PC-9 (cell line): ENCODE data around the gene MAP4K3. TPM values are rescaled to one million over a fixed set of nuclear protein-coding genes. Genes with fewer than 3 reads are reported as not detected.

ENCODE experiments used
- BruUV-seq: library from RNA; stranded (reverse); fragments of 400-500 nt; replicated peaks from 2 replicates; lab custom pipeline; 2021; lab: Mats Ljungman, UMichigan
- CTCF ChIA-PET: fragments of 300-600 bp; sonication (Branson Sonifier 250); formaldehyde crosslinking; loops from one replicate; lab custom pipeline; 2022; ENCODE audit warnings: antibody characterized with exemption; lab: Charles Lee
- POLR2A ChIA-PET: fragments of 300-600 bp; sonication (Branson Sonifier 250); formaldehyde crosslinking; loops from one replicate; lab custom pipeline; 2022; ENCODE audit warnings: antibody characterized with exemption; ENCODE audit not compliant: unreplicated experiment; lab: Charles Lee
- DNase-seq, 2 experiments: peaks; one replicate each; pipeline versions ENCODE4 v3.0.0 to v3.0.0-alpha.2; 2015 to 2022; ENCODE audit warnings: mixed read lengths in 1 of 2
- H2AFZ ChIP-seq: fragments of 200-600 bp; sonication (generic); 2 replicates; pipeline ENCODE4 v1.8.1; 2017; ENCODE audit warnings: antibody characterized with exemption
- H3F3A ChIP-seq: fragments of 200-600 bp; sonication (generic); 2 replicates; pipeline ENCODE4 v1.8.1; 2017; ENCODE audit warnings: antibody characterized with exemption, mild to moderate bottlenecking, low read depth; ENCODE audit not compliant: insufficient read depth
- H3K27ac ChIP-seq: fragments of 200-600 bp; sonication (generic); 2 replicates; pipeline ENCODE4 v1.6.1; 2016; ENCODE audit warnings: mixed run types
- H3K27me3 ChIP-seq: fragments of 200-600 bp; sonication (generic); 2 replicates; pipeline ENCODE4 v1.6.1; 2016; ENCODE audit warnings: low read depth, mixed run types; ENCODE audit not compliant: insufficient read depth
- H3K36me3 ChIP-seq: fragments of 200-600 bp; sonication (generic); 2 replicates; pipeline ENCODE4 v1.6.1; 2016; ENCODE audit warnings: low read depth, mixed run types
- H3K4me1 ChIP-seq: fragments of 200-600 bp; sonication (generic); replicated peaks from 2 replicates; pipeline ENCODE4 v1.6.1; 2016; ENCODE audit warnings: mixed run types; ENCODE audit not compliant: insufficient read depth
- H3K4me2 ChIP-seq: fragments of 200-600 bp; sonication (generic); 2 replicates; pipeline ENCODE4 v1.6.1; 2017; ENCODE audit warnings: mixed run types
- H3K4me3 ChIP-seq: fragments of 200-600 bp; sonication (generic); 2 replicates; pipeline ENCODE4 v1.6.1; 2016; ENCODE audit warnings: mixed run types
- H3K79me2 ChIP-seq: fragments of 200-600 bp; sonication (generic); 2 replicates; pipeline ENCODE4 v1.6.1; 2017; ENCODE audit warnings: low read depth, mixed run types
- H3K9me2 ChIP-seq: fragments of 200-600 bp; sonication (generic); 2 replicates; pipeline ENCODE4 v1.8.1; 2017; ENCODE audit warnings: mild to moderate bottlenecking; ENCODE audit not compliant: insufficient read depth
- H3K9me3 ChIP-seq: fragments of 200-600 bp; sonication (generic); 2 replicates; pipeline ENCODE4 v1.8.1; 2016; ENCODE audit warnings: low read depth; ENCODE audit not compliant: insufficient read depth
- H4K20me1 ChIP-seq: fragments of 200-600 bp; sonication (generic); 2 replicates; pipeline ENCODE4 v1.8.1; 2017; ENCODE audit not compliant: insufficient read depth
- CTCF ChIP-seq: fragments of 200-600 bp; sonication (generic); conservative IDR thresholded peaks from 2 replicates; pipeline ENCODE4 v1.6.1; 2017; ENCODE audit warnings: mixed run types, antibody characterized with exemption, mild to moderate bottlenecking, moderate library complexity
- EZH2 ChIP-seq: fragments of 200-600 bp; sonication (generic); IDR thresholded peaks from 2 replicates; pipeline ENCODE4 v1.8.0; 2017; ENCODE audit warnings: antibody characterized with exemption, low read depth
- intact Hi-C: fragments of 100-400 bp; cut with micrococcal nuclease; formaldehyde crosslinking; loops from one replicate; pipeline ENCODE4 v1.10.0; 2022; ENCODE audit not compliant: unreplicated experiment
- total RNA-seq: library from RNA; stranded (reverse); gene quantifications from 2 replicates; pipeline ENCODE4 v1.2.3, GENCODE V29; 2021

MAP4K3 gene
- total RNA-seq, 1 experiment from 2014 or later, result 38.4 TPM

DNA sequence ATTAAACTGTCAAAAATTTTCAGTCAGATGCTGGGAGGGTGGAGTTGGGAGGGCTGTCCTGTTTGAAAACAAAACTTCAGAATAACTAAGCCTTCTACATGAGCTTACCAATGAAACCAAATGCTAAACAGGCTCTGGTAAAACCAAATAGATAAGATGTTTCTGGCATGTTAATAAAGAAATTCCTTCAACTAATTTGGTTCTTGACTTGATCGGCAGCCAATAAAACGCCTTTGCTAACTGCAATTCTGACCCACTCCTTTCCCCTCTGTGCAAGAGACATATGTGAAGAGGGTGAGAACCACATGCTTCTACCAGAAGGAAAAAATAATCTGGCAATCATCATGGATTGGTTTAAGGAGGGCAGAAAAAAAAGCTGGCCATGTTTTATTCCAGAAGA lies 20.9 kb downstream of the MAP4K3 start:
- Histone ChIP-seq H3K79me2 (peaks cover 92% of the 10 kb centered on the region), H4K20me1 (peaks cover 13% of the 10 kb centered on the region; the same call in 1 of the 2 replicates), H3F3A (no peaks in the 10 kb centered on the region), H3K9me2 (no peaks in the 10 kb centered on the region), H3K4me3 (no peak overlapping the region), H2AFZ (no peak overlapping the region), H3K27me3 (no peaks in the 10 kb centered on the region), H3K4me1 (0 out of 2 replicates have a peak, but pooled peaks cover 14% of the 10 kb centered on the region), H3K4me2 (no peak overlapping the region), H3K27ac (no peak overlapping the region), H3K36me3 (no peaks in the 10 kb centered on the region), H3K9me3 (no peaks in the 10 kb centered on the region)
- POLR2A ChIA-PET, result no interaction called here
- no peak for DNase-seq
- BruUV-seq, result no TSS peak
- intact Hi-C loops, result no loop called here
- CTCF ChIA-PET, result no interaction called here
- no peak for TF ChIP-seq EZH2
- no peak for TF ChIP-seq CTCF

- Histone ChIP-seq H3K79me2 (peaks cover 93% of the 10 kb centered on the region), H3K9me3 (no peaks in the 10 kb centered on the region), H3K27ac (no peak overlapping the region), H3K27me3 (no peaks in the 10 kb centered on the region), H3K4me3 (no peak overlapping the region), H3K9me2 (no peaks in the 10 kb centered on the region), H4K20me1 (peaks cover 10% of the 10 kb centered on the region; the same call in 1 of the 2 replicates), H2AFZ (no peak overlapping the region), H3K36me3 (no peaks in the 10 kb centered on the region), H3K4me1 (0 out of 2 replicates have a peak, but pooled peaks cover 15% of the 10 kb centered on the region), H3K4me2 (no peak overlapping the region), H3F3A (no peaks in the 10 kb centered on the region)
- POLR2A ChIA-PET, result no interaction called here
- no peak for DNase-seq
- CTCF ChIA-PET, result no interaction called here
- BruUV-seq, result no TSS peak
- TF ChIP-seq EZH2 (no peak), CTCF (no peak)
- intact Hi-C loops, result no loop called here
Observed at GRCh38 chr2:39413063-39413737, 23.9 kb downstream of the MAP4K3 start.

DNA sequence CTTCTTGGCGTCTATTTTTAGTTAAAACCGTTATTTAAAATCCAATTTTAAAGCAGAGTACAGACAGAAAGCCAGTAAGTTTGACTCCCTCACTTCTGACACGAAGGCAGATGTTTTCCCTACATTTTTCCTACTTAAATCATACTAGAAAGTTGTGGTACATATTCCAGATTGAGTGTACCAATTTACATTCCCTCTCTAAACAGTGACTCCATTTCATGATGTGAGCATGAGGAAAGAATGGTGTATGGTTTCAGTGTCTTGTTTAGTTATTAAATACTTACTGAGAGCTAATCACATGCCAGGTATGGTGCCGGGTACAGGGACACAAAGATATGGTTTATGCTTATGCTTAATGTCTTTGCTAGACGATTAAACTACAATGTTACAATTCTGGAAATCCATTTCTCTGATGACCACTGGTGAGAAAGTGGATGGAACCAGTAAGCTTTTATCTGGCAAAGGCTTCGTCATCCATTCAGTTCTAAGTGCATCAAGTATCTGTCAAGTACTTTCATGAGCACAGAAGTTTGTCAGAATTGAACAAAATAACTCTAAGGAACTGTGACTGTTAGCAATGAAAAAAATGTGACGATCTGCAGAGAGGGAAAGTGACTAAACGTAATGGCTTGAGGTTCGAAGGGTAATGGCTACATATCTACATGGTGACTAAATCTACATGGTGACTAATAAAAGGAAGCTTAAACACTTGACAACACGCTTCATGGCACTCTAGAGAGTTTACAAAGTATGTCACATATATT lies 25.7 kb downstream of the MAP4K3 start:
- Histone ChIP-seq H3K36me3 (no peaks in the 10 kb centered on the region), H2AFZ (no peak overlapping the region), H3K79me2 (peaks cover 95% of the 10 kb centered on the region), H3F3A (no peaks in the 10 kb centered on the region), H3K27me3 (no peaks in the 10 kb centered on the region), H3K9me3 (no peaks in the 10 kb centered on the region), H3K27ac (0 out of 2 replicates have a peak overlapping the region, but pooled peaks have one; percentile 11), H3K4me3 (no peak overlapping the region), H3K9me2 (no peaks in the 10 kb centered on the region), H3K4me1 (0 out of 2 replicates have a peak, but pooled peaks cover 15% of the 10 kb centered on the region), H3K4me2 (peak overlapping the region; percentile 2), H4K20me1 (peaks cover 6% of the 10 kb centered on the region)
- TSS peak; percentile 19 for BruUV-seq
- intact Hi-C loops, result no loop called here
- ChIA-PET POLR2A (interaction anchor here (0.6 kb wide), 1 partner anchor 12 kb away, joined by 7 read pairs; no protein-coding TSS in a partner anchor), CTCF (interaction anchor here (1.0 kb wide), 1 partner anchor 12 kb away, joined by 4 read pairs; no protein-coding TSS in a partner anchor)
- no peak for TF ChIP-seq CTCF
- TF ChIP-seq EZH2, result no peak
- peak in 1 of 2 experiments; percentile 70 for DNase-seq
